AML-193 (cell line): ENCODE results near the gene AGBL4.

Experiments used
- DNase-seq, 2 experiments: peaks; one replicate each; lab custom pipeline; 2025; lab: John Stamatoyannopoulos, UW

AGBL4 gene

DNA sequence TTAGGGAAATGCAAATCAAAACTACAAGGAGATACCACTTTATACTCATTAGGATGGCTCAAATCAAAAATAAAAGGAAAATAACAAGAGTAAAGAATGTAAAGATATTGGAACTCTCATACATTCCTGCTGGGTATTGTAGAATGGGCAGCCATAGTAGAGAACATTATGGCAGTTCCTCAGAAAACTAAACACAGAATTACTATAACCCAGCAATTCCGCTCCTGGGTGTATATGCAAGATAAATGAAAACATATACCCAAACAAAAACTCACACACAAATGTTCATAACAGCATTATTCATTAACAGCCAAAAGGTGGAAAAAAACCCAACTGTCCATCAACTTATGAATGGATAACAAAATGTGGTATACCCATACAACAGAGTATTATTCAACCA lies 1258.4 kb downstream of the AGBL4 start:
- no peak for DNase-seq

DNA sequence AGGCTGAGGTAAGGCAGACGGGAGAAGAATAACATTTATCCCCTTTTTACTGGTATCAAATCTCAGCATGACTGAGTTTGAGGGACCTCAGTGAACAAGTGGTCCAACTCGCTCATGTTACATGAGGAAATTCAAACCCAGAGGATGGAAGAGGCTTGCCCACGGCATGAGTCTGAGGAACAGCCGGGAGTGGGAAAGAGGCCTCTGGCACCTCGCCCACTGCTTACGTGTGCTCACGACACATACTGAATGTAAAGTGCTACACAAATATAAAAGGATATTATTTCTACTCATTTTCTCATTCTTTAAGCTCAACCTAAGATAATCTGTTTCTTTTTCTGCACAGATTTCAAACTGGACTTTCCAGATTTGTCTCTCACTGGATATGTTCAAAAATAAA lies 1261.8 kb downstream of the AGBL4 start:
- no peak for DNase-seq

DNA sequence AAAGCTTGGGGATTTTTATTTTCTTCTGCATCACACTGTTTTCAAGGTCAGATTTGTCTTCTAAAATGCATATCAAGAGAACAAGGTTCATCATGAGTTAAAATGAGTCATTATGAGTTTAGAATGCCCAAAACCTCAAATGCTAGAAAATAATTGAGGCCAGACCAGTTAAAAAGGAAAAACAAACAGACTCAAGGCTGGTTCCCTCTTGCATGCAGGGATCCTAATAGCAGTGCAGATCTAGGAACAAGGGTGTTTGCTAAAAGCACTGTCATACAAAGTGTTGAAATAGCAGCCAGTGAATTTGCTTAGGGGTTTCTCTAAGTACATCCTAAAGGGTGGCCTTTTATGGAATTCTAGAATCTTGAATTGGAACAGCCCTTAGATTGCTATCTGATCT lies 1262.3 kb downstream of the AGBL4 start:
- no peak for DNase-seq

DNA sequence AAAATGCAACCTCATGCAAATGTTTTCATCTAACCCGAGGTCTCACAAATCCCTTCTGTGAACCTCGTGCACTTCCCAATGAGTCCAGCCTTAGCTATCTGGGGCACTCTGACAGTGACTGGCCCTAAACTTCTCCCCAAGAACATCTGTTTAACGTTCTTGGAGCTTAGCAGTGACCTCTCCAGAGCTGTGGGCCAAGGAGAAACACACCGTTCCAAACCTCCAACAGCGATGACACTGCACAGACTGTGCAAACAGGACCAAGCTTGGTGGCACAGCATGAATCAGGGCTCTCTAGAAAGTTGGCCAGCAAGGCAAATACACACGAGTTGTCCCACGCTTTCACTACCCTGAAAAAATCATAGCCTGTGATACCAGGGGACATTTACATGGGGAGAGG lies 1262.9 kb downstream of the AGBL4 start:
- no peak for DNase-seq

DNA sequence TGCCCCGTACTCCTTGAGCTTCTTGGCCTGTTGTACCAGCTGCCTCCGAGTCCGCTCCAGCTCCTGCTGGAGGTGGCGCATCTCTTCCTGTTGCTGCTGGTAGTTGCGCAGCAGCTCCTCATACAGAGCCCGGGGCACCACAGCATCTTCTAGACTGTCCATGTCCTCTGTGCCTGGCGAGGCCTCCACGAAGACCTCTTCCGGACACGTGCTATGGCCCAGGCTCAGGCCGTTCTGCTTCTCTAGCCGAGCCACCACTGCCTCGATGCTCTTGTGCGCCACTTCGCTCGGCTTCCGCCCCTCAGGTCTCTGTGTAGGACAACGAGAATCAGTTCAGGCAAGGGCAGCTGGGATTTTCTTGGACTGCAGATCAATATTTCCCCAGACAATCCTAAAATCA lies 1264.8 kb downstream of the AGBL4 start:
- DNase-seq, result no peak

DNA sequence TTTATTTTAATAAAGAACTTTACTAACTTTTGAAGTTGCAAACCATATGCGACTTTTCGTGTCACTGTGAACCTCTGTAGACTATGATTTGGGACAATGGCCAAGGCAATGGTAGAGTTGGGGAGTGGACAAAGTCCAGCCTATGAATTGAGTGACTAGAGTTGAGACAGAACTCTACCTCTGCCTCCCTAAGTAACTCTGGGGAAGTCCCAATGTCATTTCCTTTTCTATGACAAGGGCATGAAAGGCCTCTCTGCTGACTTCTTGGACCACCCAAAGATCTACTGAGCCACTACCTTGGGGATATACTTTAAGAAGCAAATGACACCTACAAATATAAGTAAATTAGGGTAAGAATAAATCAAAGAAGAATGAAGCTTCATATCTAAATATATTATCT lies 1266.4 kb downstream of the AGBL4 start:
- DNase-seq, result no peak

DNA sequence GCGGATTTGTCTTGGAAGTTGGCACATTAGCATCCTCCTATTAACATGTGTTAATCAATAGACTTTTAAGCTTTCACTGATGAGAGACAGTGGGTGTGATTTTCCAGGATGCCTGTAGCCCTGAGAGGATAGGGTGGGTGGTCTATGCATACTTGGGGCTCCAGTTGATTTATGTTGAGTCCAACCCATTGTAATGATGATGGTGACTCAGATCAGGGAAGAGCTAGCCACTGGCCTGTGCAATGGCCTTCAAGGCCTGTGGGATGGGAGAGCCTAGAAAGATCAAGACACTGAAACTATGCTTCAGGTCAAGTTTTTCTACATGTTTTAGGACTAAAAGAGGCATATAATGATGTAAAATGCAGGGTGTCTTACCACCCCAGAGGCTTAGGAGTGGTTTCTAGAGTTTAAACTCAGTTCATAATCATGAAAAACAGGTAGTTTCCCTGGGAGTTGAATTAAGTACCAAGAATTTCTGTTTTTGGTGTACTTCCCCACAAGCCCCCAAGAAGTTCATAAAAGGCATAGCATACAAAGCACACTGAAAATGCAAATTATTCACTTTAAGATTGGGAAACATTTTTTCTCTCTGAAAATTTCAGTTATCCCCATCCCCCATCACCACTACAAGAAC lies 1267.0 kb downstream of the AGBL4 start:
- no peak for DNase-seq

DNA sequence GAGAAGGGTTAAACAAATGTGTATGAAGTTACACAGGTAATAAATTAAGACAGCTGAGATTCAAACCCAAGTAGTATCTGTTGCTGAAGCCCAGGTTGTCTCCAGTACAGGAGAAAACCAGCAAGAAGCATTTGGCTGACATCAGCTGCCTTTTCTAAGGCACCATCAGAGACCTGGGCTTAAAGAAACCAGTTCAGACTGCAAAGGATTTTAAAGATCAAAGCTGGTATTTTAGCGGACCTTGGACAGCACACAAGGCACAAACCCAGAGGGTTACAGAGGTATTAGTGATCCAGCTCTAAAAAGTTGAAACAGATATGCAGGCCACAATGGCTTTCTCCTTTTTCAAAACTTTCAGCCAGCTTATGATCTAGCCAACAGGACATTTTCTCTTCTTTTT lies 1270.5 kb downstream of the AGBL4 start:
- no peak for DNase-seq

DNA sequence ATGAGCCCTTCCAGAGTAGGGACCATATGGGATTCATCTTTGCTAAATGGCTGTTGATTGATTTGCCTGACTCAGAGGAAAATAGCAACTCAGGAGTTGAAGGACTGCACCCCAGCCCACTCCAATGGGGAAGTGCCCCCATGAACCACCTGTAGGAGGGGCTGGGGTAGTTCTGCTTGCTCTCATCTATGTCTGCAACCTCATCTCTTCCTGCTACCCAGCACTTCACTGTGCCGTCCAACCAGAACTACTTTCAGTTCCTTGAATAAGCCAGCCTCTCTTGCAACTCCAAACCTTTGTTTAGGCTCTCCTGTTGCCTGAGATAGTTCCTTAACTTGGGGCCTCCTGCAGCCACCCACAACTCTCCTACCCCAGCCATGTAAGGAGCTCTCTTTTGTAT lies 1273.6 kb downstream of the AGBL4 start:
- no peak for DNase-seq

DNA sequence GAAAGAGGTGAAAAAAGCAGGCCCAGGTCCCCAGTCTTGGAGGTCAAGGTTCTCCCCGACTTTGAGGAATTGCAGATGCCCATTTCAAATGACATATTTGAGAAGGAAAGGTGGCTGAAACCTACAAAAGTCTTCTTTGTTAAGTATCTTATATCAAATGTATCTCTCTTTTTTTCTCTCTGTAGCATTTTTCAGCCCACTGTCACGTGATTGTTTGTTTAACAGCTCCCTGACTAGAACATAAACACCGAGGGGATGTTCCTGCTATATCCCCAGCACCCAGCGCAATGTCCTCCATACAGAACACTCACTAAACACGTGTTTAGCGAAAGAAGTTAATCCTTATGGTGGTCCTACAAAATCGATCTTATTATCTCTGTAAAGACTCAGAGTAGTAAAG lies 1274.7 kb downstream of the AGBL4 start:
- DNase-seq, result no peak

DNA sequence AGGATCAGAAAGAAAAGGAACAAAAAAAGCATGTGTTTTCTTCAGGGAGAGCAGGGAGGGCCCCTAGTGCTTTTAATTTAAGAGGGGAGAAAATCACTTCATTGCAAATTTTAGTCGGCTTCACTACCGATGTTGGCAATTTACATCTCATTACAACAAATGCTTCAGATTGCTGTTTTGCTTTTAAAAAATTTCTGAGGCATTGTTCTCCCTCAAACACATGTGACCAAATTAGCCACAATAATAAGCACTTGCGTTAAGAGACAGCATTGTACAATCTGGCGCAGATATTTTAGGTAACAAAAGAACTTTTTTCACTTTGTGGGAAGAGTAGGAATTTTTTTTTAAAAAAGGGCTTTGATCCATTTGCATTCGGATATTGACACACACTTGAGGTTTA lies 1276.8 kb downstream of the AGBL4 start:
- no peak for DNase-seq

DNA sequence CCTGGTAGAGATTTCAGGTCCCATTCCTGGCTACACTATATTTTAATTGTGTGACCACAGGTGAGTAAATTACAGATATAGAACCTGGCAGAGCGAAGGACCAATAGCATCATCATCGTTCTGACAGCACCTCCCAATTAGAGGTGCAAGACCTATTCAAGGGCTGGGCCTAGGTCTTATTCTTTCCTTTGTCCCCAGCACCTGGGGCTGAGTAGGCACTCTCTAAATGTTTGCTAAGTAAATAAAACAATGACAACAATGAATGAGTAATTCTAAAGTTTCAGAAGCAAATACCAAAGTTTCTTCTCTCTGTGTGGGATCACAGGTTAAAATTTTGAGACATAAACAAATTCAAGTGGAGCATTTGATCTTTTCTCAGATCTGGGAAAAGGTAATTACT lies 1279.7 kb downstream of the AGBL4 start:
- DNase-seq, result no peak

DNA sequence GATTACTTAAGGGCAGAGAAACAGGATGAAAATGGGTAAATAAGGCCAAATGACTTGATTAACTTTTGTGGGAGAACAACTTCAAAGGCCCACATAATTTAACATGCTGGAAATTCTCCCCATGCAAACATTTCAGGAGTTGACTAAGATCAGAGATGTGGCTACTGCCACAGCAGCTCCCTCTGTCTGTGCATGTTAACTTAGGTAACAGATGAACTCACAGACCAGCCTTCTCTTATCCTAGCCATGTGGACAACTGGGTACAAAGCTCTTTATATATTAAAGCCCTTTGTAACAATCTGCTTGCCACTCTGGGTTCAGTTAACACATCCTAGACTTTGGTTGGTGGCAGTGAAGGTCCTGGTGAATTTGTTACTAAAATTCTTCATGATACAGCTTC lies 1280.3 kb downstream of the AGBL4 start:
- DNase-seq, result no peak

DNA sequence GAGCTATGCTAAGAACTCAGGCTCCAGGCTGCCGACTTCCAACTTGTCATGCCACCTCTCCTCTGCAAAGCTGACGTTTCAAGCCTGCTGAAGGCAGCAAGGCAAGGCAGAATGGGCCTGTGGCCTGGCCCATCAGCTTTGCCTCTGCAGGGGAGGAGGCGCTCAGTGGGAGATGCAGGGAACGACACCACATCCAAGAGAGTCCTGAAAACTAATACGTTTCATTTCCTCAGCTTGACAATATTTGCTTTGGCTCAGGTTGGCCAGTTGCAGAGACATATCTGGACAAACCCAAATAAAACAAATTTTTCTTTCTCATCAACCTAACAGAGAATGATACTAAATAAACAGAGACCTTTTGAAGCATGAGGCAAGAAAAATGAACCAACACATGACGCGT lies 1282.4 kb downstream of the AGBL4 start:
- DNase-seq, result no peak

DNA sequence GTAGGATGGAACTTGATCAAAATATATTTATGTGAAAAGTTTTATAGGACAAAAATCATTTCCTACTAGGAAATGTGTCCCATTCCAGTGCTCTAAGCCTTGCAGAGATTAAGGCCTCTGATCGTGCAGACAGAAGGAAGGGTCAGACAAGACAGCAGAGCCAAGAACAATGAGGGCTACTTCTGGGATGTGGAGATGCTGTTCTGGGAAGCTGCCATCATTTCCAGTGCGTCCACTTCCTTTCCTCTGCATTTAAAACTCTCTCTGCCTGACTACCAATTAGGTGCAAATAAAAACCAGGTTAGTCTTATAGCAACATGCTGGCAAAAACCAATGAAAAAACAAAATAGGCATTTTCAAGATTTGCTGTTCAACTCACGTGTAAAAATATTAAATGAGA lies 1283.1 kb downstream of the AGBL4 start:
- DNase-seq, result no peak

DNA sequence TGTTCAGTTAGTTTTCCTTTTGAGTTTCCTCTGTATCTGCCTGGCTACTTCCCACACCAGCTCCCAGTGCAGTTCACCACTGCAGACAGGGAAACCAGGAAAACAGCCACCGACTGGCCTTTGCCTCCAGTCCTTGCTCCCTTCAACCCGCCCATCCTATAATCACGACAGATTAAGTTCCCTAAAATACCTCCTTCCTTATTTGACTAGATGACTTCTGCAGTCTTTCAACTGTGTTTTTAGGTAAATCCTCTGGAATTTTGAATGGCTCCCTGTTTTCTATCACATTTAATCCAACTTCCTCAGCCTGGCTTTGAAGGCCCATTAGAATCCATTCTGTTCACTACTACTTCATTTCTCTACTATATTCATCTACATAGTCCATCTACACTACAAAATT lies 1284.7 kb downstream of the AGBL4 start:
- no peak for DNase-seq

DNA sequence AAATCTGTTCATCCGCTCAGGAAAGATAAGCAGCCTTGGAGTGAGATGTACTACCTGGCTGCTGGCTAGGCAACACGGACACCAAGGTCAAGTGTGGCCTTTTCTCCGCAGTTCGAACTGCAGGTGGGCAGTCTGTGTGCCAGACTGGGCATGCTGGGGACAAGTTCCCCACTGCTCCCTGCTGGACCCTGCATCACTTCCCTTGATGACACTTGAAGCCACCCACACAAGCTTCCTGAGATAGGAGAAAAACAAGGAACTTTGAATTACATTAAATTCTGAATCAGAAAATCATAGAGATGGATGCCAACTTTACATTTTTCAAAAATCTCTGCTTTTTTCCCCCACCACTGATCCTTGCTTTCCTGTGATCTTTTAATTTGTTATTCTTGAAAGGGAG lies 1285.4 kb downstream of the AGBL4 start:
- no peak for DNase-seq

DNA sequence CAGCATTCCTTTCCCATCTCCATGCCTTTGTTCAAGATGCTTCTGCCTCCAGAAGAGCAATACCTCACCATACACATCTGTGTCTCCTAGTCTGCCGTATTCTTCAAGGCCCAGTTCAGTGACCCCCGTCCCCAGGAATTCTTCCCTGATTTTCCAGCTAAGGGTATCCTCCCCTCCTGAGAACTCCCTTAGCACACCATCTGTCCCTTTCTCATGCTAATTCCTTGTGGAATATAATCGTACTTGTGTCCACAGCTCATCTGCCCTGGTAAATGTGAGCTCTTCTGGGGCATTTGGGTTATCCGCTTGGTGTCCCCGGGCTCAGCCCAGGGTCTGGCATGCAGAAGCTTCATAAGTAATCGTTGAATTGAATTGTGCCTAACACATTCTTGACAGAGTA lies 1288.0 kb downstream of the AGBL4 start:
- DNase-seq, result no peak

DNA sequence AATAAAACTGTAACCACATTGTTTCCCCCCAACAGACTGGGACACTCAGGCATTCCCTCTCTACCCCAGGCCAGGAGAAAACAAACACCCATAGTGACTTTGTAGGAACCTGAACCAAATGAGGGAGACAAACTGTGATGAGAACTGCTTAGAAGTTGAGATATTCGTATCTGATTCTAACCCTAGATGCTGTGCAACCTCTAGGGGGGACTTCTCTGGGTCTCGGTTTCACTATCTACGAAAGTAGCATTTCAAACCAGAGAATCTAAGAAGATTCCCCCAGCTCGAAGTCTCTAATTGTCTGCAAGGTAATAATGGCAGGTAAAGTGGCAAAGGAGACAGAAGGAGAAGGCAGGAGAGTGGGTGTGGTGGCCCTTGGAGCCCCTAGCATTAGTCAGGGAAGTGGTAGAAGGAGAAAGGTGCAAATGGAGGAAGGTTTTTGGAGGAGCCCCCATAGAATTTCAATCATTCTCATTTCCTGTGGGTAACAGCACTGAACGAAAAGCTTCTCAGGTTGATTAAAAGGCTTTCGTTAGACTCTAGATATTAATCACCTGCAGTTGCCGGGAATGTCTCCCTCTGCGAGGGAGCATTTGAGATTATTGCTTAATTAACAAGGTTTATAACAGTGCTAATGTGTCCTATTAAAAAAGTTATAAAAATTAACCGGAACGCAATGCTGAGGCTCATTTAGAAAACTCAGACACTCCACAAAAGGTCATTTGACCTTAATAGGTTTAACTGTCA lies 1293.4 kb downstream of the AGBL4 start:
- no peak for DNase-seq

DNA sequence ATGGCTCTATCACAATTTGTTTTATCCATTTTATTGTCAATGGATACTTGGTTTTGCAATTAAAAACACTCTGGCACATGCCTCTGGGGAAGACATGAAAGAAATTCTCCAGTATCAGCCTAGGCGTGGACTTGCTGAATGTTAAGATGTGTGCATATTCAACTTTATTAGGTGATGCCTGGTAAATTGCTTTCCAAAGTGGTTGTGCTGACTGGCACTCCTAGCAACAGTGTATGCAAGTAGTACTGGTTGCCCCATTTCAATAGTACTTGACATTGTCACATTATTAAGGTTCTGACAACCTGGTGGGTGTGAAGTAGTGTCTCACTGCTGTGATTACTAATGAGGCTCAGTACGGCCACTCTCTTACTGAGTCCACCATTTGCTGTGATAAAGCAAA lies 1295.2 kb downstream of the AGBL4 start:
- no peak for DNase-seq

DNA sequence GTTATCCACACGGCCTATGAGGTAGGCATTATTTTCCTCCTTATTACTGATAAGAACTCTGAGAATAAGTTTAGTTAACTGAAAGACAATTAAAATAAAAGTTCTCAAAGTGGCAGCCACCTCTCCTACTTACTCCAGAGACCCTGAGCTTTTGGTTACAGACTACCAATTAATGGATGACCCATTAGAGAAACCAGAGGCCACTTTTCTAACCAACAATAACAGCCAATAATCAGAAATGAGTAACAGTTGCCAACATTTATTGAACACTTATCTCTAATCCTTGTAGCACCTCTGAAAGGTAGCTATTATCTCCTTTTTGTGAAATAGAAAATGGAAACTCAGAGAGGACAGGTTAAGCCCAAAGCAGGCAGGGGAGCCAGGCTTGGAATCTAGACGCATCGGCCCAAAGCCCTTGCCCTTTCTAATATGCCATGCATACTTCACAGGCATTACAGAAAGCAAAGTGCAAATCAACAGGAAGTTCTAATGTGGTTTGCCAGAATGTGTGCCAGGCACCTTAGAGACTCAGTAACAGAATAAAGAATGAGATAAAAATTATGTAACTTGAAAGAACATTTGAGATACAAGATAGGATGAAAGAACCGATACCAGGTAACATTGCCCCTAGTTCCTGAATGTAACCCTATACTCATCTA lies 1297.1 kb downstream of the AGBL4 start:
- no peak for DNase-seq

DNA sequence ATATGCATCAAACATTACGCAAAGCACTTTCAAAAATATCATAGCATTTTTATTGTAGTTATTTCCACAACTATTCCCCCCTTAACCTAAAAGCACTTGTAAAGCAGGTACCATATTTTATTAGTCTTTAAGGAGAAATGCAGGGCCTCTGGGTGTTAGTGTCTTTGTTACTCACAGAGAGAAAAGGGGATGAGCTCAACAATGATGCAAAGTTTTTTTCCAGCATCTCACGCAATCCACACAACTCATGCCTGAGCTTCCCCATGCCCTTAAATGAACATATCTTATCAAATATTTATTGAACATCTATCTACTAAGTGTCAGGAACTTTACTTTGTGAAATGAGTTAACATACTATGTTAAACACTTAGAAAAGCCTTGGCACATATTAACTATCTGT lies 1297.6 kb downstream of the AGBL4 start:
- no peak for DNase-seq

DNA sequence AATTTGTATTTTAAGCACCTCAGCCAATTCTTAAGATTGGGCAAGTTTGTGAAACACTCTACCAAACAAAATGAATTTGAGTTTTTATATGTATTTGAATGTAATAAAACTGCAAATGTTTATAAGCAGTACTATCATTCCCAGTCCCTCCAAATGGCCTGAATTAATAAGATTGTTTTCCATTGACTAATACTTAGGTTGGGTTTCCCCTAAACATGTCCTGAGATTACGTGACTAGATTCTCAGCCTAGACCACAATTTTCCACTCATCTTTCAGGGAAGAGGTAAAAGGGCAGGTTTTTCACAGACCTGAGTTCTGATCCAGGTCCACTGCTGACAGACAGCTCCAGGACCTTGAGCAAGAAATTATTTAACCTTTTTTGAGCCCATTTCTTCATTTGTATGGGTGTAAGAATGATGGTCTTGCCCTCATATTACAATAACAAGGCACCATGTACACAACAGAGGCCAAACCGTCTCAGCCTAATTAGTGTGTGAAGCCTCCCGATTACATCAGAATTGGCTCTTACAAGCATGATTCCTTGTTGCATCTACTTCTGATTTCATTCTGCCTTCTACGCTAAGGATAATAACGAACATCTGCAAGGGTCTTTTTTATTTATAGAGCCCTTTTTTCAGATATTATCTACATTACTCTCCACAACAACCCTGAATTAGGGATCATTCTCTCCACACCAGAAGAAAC lies 1298.3 kb downstream of the AGBL4 start:
- no peak for DNase-seq
